ENCODE measurements around the gene ANKRD40CL.

Gene ANKRD40CL

GRCh38 chr17:50787106-50787505, 19.8 kb upstream of the ANKRD40CL start:
- no peak for DNase-seq (ENCODE audit: low read depth)

GRCh38 chr17:50785946-50786570, 18.7 kb upstream of the ANKRD40CL start:
- DNase-seq (ENCODE audit: low read depth): no peak

GRCh38 chr17:50785126-50785525, 17.8 kb upstream of the ANKRD40CL start:
- no peak for DNase-seq (ENCODE audit: low read depth)

- DNase-seq (ENCODE audit: low read depth): no peak
Measured at GRCh38 chr17:50783905-50784304, 16.6 kb upstream of the ANKRD40CL start.

- DNase-seq (ENCODE audit: low read depth): peak; percentile 57
Measured at GRCh38 chr17:50783193-50783660, 15.9 kb upstream of the ANKRD40CL start.

GRCh38 chr17:50781167-50781566, 13.8 kb upstream of the ANKRD40CL start:
- DNase-seq (ENCODE audit: low read depth): no peak

- peak; percentile 24 for DNase-seq (ENCODE audit: low read depth)
Measured at GRCh38 chr17:50779747-50780353, 12.5 kb upstream of the ANKRD40CL start.

GRCh38 chr17:50778988-50779387, 11.7 kb upstream of the ANKRD40CL start:
- DNase-seq (ENCODE audit: low read depth): no peak

- DNase-seq (ENCODE audit: low read depth): no peak
Measured at GRCh38 chr17:50778471-50778870, 11.2 kb upstream of the ANKRD40CL start.

- no peak for DNase-seq (ENCODE audit: low read depth)
Measured at GRCh38 chr17:50775926-50776325, 8.6 kb upstream of the ANKRD40CL start.

GRCh38 chr17:50774225-50774803, 7.0 kb upstream of the ANKRD40CL start:
- DNase-seq (ENCODE audit: low read depth): no peak

GRCh38 chr17:50771991-50772785, 4.9 kb upstream of the ANKRD40CL start:
- DNase-seq (ENCODE audit: low read depth): no peak

GRCh38 chr17:50770346-50770745, 3.0 kb upstream of the ANKRD40CL start:
- no peak for DNase-seq (ENCODE audit: low read depth)

GRCh38 chr17:50769884-50770283, 2.6 kb upstream of the ANKRD40CL start:
- DNase-seq (ENCODE audit: low read depth): no peak

- DNase-seq (ENCODE audit: low read depth): no peak
Measured at GRCh38 chr17:50768346-50768761, 1.0 kb upstream of the ANKRD40CL start.

- DNase-seq (ENCODE audit: low read depth): no peak
Measured at GRCh38 chr17:50767030-50767429, 288 bp downstream of the ANKRD40CL start.

GRCh38 chr17:50766222-50767023, 895 bp downstream of the ANKRD40CL start:
- no peak for DNase-seq (ENCODE audit: low read depth)

- no peak for DNase-seq (ENCODE audit: low read depth)
Measured at GRCh38 chr17:50765454-50766221, 1.7 kb downstream of the ANKRD40CL start.

GRCh38 chr17:50764734-50765149, 2.6 kb downstream of the ANKRD40CL start:
- DNase-seq (ENCODE audit: low read depth): no peak

GRCh38 chr17:50763716-50764475, 3.4 kb downstream of the ANKRD40CL start:
- no peak for DNase-seq (ENCODE audit: low read depth)

Data from activated T-helper 1 cell treated with Interleukin-2 at 50 U/mL for 16 hours (primary cell).